HG03565 (cell line): ENCODE measurements around the gene SMIM17.
A peak's percentile ranks its signal among the peaks of the same experiment; 100 is the strongest.

Source experiments
- ATAC-seq: cut with Tn5 transposase; IDR thresholded peaks from one replicate; pipeline ENCODE4 v1.9.1; 2021; ENCODE audit warnings: mild to moderate bottlenecking, moderate library complexity; ENCODE audit not compliant: unreplicated experiment

The SMIM17 gene

DNA sequence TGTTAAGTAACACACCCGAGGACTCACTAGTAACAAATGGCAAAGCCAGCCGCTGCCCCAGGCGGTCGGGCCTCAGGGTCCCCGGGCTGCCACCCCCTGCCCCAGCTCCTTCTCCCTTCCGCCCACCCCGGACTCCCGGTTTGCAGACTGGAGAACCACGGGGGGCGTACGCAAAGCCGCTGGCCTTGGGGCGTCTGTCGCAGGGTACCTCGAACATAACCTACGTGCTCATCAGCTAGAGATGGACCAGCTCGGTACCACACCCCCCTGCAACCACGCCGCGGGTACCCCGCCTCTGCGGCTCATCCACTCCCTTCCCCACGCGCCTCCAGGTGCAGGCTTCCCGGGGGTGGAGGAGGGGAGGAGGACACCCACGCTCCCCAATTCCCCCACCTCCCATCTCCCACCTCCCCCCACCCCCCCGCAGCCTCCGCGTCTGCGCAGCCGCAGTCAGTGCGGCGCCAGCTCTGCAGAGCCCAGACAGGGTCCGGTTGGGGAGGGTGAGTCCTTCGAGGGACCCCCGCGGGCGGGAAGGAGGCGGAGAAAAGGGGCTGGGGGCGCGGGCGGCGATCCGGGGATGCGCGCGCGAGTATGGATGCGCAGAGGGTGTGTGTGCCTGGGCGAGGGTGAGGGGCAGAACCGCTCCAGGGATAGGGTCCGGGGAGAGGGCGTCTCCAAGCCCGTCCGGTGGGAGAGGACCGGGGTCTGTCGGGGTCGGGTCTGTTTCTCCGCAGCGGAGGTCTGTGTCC lies at the start of gene SMIM17:
SMIM17 (plus strand) TSS at position 449 of the 749 bp plus-strand sequence. CDS start 2,509 bp downstream, outside the sequence.
- no peak for ATAC-seq

DNA sequence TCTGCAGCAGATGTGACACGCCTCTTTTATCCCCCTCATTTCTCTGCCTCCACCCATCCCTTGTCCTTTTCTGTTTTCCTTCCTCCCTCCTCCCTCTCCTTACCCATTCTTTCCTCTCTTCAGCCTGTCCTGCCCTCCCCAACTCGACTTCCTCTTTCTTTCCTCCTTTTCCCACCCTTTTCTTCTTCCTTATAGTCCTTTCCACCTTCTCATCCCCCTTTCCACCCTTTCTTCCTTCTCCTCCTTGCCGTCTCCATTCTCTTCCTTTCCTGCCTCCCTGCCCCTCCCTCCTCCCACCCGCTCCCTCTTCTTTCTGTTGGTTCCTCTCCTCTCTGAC lies 48.5 kb upstream of the SMIM17 start:
- ATAC-seq: no peak

DNA sequence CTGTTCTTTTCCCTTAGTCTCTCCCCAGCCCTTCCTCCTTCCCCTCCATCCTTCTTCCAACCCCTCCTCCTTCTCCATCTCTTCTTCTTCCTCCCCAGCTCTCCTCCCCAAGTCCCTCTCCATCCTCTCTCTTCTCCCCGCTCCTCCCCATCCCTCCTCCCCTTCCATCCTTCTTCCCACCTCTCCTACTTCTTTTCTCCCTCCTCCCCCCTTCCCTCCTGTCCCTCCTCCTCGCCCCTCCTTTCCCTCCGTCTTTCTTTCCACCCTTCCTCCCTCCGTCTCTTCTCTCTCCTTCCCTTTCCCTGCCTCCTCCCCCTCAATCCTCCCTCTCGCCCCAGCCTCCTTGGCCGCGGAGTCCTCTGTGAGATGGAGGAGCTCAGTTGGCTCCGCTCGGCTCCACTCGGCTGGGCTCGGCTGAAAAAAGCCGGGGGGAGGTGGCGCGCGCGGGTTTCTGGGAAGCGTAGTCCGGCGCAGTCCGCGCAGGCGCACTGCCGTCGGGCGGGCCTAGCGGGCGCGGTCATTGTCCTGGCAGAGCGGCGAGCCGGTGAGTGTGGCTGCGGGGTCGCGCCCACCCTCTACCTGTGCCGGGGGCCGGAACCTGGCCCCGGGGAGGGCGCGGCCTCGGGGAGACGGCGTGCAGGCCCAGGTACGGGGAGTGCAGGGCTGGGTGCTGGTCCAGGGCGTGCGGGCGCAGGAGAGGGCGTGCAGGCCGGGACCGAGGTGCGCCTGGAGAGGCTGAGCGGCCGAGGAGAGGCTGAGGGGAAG lies 48.0 kb upstream of the SMIM17 start, which contains the start of gene ZNF71:
ZNF71 (plus strand) TSS at position 520 of the 765 bp plus-strand sequence. CDS start 6,257 bp downstream, outside the sequence.
- ATAC-seq: peak; percentile 87

DNA sequence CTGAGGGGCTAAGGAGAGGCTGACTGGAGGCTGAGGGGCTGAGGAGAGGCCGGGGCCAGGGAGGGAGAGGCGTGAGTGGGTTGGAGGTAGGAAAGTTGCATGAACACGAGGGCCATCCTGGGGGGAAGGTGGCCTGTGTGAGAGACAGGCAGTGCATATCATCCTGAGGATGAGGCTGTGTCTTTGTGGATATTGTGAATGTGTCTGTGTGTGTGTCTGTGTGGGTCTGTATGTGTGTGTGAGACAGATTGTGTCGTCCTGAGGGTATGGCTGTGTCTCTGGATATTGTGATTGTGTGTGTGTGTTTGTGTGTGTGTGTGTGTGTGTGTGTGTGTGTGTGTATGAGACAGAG lies 47.4 kb upstream of the SMIM17 start:
- ATAC-seq: no peak

DNA sequence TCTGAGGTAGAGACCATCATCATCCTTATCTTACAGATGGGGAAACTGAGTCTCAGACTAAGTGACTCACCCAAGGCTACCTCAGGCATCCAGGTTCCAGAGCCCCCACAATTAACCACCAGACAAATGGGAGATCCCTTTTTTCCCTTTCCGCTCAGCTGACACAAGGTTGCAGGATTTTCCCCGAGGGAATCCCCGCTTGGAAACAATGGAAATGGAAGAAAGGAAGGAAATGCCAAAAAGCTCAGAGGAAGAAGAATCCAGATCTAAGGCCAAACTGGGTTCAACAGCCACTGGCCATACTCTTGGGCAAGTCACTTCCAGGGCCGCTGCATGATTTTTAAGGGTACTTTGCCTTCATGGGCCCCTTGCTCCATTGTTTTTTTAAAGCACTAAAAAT lies 46.3 kb upstream of the SMIM17 start:
- no peak for ATAC-seq

DNA sequence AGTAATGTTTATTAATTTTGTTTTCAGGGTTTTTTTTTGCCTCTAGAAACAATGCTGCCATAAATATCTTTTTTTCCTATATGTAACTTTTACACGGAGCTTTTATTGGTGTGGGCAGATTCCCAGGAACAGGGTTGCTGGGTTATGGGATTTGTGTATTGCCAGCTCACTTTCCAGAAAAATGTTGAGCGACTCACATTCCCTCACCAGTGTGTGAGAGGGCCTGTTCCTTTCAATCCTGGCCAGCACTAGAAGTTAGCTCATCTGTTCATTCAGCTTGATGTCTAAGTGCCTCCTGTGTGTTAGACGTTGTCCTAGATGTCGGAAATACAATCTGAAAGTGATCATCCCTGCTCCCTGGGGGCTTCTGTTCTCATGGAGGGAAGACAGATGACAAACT lies 45.3 kb upstream of the SMIM17 start:
- ATAC-seq: no peak

DNA sequence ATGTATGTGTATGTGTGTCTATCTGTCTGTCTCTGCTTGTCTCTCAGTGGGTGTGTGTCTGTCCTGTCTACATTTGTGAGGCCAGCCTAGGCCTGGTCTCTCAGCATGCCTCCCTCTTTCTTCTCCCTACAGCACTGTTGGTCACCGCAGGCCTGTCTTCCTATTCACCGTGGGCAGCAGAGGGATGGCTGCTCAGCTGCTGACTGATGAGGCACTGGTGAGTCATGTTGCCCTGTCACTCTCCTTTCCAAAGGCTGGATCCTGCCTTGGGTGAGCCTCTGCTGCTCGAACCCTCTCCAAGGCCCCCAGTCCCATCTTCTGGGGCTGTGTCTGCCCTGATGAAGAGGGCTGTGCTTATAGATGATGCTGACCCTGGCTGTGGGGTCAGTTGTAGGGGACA lies 41.6 kb upstream of the SMIM17 start:
- no peak for ATAC-seq

DNA sequence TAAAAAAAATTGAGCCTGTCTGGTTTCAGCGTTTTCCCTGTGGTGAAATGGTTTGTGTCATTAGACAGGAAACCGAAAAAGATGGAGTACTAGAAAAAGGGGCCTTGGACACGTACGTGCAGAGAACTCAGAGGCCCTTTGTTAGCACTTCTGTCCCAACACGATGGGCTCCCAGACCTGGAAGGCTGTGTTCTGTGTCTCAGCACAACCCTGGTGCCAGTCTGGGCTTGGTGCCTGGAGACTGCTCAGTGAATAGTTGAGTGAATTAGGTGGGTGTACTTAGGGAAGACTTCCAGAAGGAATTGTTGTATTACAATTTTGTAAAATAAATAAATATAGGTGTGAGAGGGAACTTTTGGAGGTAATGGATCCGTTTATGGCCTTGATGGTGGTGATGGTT lies 39.1 kb upstream of the SMIM17 start:
- no peak for ATAC-seq

DNA sequence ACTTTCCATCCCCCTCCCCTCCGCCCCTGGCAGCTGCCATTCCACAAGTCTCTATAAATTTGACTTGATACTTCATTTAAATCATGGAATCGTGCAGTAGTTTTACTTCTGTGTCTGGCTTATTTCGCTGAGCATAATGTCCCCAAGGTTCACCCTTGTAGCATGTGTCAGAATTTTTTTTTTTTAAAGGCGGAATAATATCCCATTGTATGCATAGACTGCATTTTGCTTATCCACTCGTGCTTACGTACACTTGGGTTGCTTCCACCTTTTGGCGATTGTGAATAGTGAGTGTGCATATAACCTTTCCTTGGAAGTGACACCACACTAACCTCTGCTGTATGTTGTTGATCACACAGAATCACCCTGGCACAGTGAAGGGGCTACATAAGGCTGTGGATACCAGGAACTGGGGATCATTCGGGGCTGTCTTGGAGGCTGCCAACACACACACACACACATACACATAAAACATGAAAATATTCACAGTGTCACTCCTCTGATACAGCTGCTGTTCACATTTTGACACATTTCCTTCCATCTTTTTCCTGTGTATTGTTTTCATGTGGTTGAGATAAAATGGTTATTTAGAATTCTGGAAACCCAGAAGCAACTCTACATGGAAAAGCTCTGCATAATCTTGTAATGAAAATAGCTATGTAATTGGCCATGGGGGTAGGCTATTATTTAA lies 34.5 kb upstream of the SMIM17 start:
- no peak for ATAC-seq

DNA sequence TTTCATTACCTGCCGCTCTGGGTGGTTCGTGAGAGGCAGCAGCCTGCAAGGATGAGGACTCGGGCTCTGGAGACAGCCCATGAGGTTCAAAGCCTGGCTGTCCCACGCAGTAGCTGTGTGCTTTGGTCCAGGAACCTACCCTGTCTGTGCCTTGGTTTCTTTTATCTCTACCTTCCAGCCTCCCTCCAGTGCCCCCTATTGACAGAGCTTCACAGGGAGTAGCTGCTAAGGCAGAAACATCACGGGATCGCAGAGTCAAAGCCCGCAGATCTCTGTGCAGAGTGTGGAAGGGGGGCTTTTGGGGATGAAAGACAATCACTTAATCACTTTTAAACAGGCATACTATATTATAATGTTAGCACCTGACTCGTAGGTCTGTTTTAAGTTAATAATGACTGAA lies 31.7 kb upstream of the SMIM17 start:
- no peak for ATAC-seq

DNA sequence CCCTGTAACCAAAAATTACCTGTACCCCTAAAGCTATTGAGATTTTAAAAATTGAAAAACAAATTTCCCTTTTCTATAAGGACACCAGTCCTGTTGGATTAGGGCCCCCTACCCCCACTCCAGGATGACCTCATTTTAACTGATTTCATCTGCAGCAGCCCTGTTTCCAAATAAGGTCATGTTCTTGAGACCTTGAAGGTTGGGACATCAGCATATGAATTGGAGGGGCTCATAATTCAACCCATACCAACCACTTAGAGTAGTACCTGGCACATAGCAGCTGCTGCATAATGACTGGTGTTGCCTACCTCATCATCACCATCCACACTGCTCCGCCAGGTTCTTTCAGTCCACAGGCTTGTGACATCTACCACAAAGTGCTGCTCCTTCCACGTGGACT lies 30.2 kb upstream of the SMIM17 start:
- no peak for ATAC-seq

DNA sequence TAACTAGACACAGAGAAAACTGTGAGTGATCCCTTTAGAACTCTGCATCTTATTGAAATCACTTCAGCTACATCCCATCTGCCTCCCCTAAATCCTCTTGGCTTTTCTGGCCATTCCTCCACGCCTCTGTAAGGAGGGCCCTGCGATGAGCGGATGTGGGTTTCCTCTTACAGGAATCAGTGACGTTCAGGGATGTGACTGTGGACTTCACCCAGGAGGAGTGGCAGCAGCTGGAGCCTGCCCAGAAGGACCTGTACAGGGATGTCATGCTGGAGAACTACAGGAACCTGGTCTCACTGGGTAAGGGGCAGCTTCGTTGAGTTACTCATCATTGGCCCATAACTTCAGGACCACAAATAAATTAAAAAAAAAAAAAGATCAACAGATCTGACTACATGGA lies 29.3 kb upstream of the SMIM17 start:
- no peak for ATAC-seq

DNA sequence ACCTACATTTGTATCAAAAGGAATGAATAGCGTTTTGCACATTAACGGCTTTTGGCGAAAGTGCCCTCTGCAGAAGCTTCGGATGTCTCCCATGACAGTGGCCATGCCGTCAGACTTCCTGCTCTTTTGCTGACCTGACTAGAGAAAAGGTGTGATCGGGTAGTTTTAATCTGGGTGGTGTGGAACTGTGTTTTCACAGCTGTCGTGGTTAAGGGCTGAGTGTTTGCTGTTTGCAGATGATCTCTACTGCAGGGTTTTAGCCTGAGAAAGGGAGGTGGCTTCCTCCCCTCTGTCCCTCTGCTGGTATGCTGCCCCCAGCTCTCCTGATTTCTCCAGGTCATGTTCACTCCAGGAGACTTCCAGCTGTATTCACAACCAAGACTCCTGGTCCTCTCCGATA lies 25.4 kb upstream of the SMIM17 start:
- no peak for ATAC-seq

DNA sequence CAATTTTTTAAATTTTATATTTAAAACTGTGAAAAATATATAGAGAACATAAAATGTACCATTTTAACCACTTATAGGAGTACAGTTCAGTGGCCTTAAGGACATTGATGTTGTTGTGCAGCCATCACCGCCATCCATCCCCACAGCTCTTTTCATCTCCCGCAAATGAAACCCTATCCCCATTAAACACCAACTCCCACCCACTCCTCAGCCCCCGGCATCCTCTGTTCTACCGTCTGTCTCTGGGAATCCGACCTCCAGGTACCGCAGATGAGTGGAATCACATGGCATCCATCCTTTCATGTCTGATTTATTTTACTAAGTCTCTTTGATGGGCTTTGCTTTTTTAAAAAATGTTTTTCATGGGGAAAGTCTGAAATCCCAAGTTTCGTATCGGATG lies 23.8 kb upstream of the SMIM17 start:
- no peak for ATAC-seq

DNA sequence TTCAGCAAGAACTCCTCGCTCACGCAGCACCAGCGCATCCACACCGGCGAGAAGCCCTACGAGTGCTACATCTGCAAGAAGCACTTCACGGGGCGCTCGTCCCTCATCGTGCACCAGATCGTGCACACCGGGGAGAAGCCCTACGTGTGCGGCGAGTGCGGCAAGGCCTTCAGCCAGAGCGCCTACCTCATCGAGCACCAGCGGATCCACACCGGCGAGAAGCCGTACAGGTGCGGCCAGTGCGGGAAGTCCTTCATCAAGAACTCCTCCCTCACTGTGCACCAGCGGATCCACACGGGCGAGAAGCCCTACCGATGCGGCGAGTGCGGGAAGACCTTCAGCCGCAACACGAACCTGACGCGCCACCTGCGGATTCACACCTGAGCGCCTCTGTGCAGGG lies 20.6 kb upstream of the SMIM17 start:
- ATAC-seq: no peak

DNA sequence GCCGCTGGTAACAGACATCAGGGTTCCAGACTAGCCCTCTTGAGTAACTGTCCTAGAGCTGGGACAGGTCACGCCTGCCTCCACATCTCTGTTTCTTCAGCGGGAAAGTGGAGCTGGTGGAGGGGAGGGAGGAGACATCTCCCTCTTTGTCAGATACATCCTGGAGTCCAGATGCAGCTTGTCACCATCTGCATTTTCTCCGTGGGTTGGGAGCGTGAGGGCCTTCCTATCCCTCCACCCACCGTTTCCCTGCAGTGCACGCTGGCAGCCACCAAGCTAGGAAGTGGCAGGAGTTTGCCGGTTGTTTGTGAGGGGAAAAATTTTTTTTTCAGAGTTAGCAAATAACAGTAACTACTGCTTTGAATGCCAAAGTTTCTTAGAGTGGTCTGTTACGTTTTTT lies 20.0 kb upstream of the SMIM17 start:
- ATAC-seq: no peak

DNA sequence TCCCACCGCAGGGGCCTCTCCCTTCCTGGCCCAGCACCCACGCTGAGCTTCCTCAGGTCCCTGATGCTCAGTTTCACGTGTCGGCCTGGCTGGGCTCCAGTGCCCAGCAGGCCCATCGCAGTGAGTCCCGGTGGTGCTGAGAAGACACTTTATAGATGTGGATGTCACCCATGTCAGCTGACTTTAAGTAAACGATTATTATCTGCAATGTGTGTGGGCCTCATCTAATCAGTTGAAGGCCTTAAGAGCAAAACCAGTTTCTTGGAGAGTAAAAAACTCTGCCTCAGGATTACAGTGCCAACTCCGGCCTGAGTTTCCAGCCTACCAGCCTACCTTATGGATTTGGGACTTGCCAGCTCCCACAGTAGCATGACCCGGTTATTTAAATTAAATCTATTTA lies 17.3 kb upstream of the SMIM17 start:
- ATAC-seq: no peak

DNA sequence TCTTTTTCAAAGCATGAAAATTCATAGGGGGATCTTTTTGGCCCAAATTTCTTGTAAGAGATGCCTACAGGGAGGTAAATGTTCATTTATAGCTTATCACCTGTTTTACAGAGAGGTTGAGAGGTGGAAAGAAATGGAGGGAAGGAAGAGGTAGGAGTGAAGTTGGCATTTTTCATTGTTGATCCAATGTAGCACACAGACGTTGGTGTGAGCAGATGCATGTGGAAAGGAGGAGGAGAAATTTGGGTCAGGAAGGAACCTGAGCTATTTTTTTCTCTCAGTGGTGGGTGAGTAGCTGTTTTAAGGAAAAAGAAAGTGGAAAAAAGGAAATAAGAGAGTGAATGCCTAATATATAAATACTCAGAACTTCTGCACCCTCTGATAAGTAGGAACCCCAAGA lies 9.9 kb upstream of the SMIM17 start:
- no peak for ATAC-seq

DNA sequence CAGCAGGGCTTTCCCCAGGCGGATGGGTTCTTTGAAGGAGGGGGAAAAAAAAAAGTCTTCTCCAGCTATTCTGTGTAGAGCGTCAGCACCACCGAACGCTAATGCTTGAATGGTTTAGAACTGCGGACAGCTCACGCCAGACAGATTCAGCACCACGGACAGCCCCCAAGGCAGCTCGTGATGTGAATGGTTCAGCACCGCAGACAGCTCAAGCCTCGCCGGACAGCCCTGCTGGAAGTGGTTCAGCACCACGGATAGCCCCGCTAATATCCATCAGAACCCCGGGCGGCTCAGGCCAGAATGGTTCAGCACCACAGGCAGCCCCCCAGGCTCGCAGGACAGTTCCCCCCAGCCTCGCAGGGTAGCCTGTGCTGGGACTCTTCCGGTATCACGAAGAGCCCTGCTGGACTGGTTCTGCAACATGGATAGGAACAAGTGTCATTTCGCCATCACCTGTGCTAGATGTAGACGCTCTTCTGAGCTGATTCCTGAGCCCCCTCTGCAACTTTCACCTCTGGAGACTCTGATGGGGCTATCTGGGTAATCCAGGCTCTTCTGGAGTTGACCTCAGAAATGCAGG lies 4.9 kb upstream of the SMIM17 start:
- no peak for ATAC-seq

DNA sequence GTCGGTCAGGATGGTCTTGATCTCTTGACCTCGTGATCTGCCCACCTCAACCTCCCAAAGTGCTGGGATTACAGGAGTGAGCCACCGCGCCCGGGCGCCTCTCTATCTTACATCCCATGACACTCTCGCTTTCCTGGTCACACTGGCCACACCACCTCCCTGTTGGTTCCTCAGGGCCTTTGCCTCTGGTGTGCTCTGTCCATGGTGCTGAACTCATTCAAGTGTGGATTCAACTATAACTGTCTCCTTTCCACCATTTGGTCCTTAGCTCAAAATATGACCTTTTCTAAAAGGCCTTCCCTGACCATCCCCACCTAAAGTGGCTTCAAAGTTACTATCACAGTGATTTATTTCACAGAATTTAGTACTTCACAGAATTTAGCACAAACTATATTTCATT lies 3.7 kb upstream of the SMIM17 start:
- ATAC-seq: no peak

DNA sequence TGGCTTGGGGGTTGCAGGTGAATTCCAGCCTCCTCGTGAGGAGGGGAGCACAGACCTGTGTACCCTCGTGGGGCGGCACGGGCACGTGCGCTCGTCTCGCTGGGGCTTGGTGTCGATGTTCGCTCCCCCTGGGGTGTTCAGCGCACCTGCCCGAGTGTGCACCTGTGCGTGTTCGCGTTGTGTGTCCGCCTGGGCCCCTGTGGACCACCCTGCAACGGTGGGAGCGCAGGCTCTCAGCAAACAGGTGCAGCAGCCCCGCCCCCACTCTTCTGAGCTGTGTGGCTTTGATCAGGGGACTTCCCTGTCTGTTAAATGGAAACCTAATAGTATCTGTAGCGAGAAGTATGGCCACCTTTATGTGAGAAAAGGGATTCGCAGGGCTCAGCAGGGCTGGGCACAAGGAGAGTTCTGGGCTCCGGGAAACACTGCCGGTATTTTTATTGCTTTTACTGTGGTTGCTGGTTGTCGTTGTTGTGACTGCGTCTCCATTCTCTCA lies 549 bp downstream of the SMIM17 start:
- ATAC-seq: no peak
